HepG2 (cell line): ENCODE data around the gene HSPA1L. TPM values are rescaled to one million over a fixed set of nuclear protein-coding genes. Genes with fewer than 3 reads are reported as not detected.
A peak's percentile ranks its signal among the peaks of the same experiment; 100 is the strongest.

ENCODE experiments used
- ARNT2 ChIP-seq: sonication (generic); formaldehyde crosslinking; IDR thresholded peaks from 2 replicates; pipeline ENCODE4 v1.8.0; 2022; ENCODE audit warnings: mild to moderate bottlenecking, low read depth, missing genetic modification reagents, moderate library complexity
- CHCHD3 ChIP-seq: sonication (generic); formaldehyde crosslinking; IDR thresholded peaks from 2 replicates; pipeline ENCODE4 v1.8.0; 2022; ENCODE audit warnings: mild to moderate bottlenecking, missing genetic modification reagents, moderate library complexity
- DNMT3B ChIP-seq: conservative IDR thresholded peaks from 2 replicates; pipeline ENCODE4 v1.6.1; 2016; ENCODE audit warnings: missing biosample characterization, control low read depth
- FIP1L1 ChIP-seq: fragments of 200-400 bp; formaldehyde crosslinking; IDR thresholded peaks from 2 replicates; pipeline ENCODE4 v1.6.1; 2018; ENCODE audit warnings: low read depth, mild to moderate bottlenecking, low read length, moderate library complexity, borderline replicate concordance; ENCODE audit not compliant: insufficient read depth
- LCORL ChIP-seq, 2 experiments: fragments of 450-650 bp in 1 of 2; sonication (generic) in 1 of 2; formaldehyde crosslinking in 1 of 2; IDR thresholded peaks; 2 replicates each; pipeline versions ENCODE4 v1.5.0 to v1.6.1; 2017 to 2020; ENCODE audit warnings: antibody characterized with exemption in 1 of 2, missing genetic modification reagents in 1 of 2
- POLR2A ChIP-seq, 2 experiments: IDR thresholded peaks; 2 replicates each; pipeline ENCODE4 v1.6.1; 2011; ENCODE audit warnings: low read depth in 2 of 2, low read length in 2 of 2, mild to moderate bottlenecking in 1 of 2, moderate library complexity in 1 of 2; ENCODE audit not compliant: insufficient read depth in 1 of 2
- SMAD3 ChIP-seq: sonication (generic); formaldehyde crosslinking; IDR thresholded peaks from 2 replicates; pipeline ENCODE4 v1.4.0; 2020; ENCODE audit warnings: missing genetic modification reagents
- THAP7 ChIP-seq: sonication (generic); formaldehyde crosslinking; IDR thresholded peaks from 2 replicates; pipeline ENCODE4 v1.8.1; 2023; ENCODE audit warnings: mild to moderate bottlenecking, missing genetic modification reagents
- ZBTB7B ChIP-seq: sonication (generic); formaldehyde crosslinking; IDR thresholded peaks from 2 replicates; pipeline ENCODE4 v1.4.0; 2020; ENCODE audit warnings: missing genetic modification reagents
- ZNF501 ChIP-seq: sonication (generic); formaldehyde crosslinking; IDR thresholded peaks from 2 replicates; pipeline ENCODE4 v1.5.1; 2020; ENCODE audit warnings: mild to moderate bottlenecking, moderate library complexity, missing genetic modification reagents
- ZNF543 ChIP-seq: sonication (generic); formaldehyde crosslinking; IDR thresholded peaks from 2 replicates; pipeline ENCODE4 v1.4.0; 2020; ENCODE audit warnings: mild to moderate bottlenecking, missing genetic modification reagents
- ZNF75D ChIP-seq: sonication (generic); formaldehyde crosslinking; IDR thresholded peaks from 2 replicates; pipeline ENCODE4 v1.8.1; 2023; ENCODE audit warnings: missing genetic modification reagents, mild to moderate bottlenecking, borderline replicate concordance
- ZNF772 ChIP-seq: sonication (generic); formaldehyde crosslinking; IDR thresholded peaks from 2 replicates; pipeline ENCODE4 v1.5.0; 2020; ENCODE audit warnings: mild to moderate bottlenecking, missing genetic modification reagents
- ZNF780A ChIP-seq: sonication (generic); formaldehyde crosslinking; IDR thresholded peaks from 2 replicates; pipeline ENCODE4 v1.8.0; 2022; ENCODE audit warnings: mild to moderate bottlenecking, missing genetic modification reagents, moderate library complexity
- ZNF850 ChIP-seq: sonication (generic); formaldehyde crosslinking; conservative IDR thresholded peaks from 2 replicates; pipeline ENCODE4 v1.9.0; 2021; ENCODE audit warnings: mild to moderate bottlenecking, missing genetic modification reagents
- ZSCAN31 ChIP-seq: sonication (generic); formaldehyde crosslinking; IDR thresholded peaks from 2 replicates; pipeline ENCODE4 v1.5.0; 2020; ENCODE audit warnings: low read depth, mild to moderate bottlenecking, missing genetic modification reagents
- polyA plus RNA-seq, 8 experiments: library from polyadenylated mRNA; depleted of rRNA in 3 of 8; stranded (reverse) in 7 of 8; unstranded in 1 of 8; fragments of >200 nt; fragmentation: Illumina TruSeq in 4 of 8; extraction: Trizol in 4 of 8; gene quantifications; 2 replicates each; pipeline versions ENCODE4 v1.2.1 to v1.2.3, GENCODE V29; 2011 to 2016; ENCODE audit warnings: low read depth in 4 of 8, missing spikeins in 1 of 8, mixed read lengths in 1 of 8; ENCODE audit not compliant: insufficient read depth in 1 of 8
- total RNA-seq, 5 experiments: library from RNA; depleted of rRNA; stranded (reverse); fragments of >200 nt; fragmentation: Illumina TruSeq; extraction: Trizol; gene quantifications; 2 replicates each; pipeline ENCODE4 v1.2.3, GENCODE V29; 2016; ENCODE audit warnings: low read depth in 1 of 5
- TF ChIP-seq, protein P1 (sequence below): sonication (generic); formaldehyde crosslinking; IDR thresholded peaks from 2 replicates; pipeline ENCODE4 v1.5.1; 2020; ENCODE audit warnings: mild to moderate bottlenecking, missing genetic modification reagents, moderate library complexity
- TF ChIP-seq, protein P2 (sequence below): sonication (generic); formaldehyde crosslinking; IDR thresholded peaks from 2 replicates; pipeline ENCODE4 v1.8.0; 2022; ENCODE audit warnings: mild to moderate bottlenecking, missing genetic modification reagents, borderline replicate concordance
- TF ChIP-seq, protein P3 (sequence below): sonication (generic); formaldehyde crosslinking; IDR thresholded peaks from 2 replicates; pipeline ENCODE4 v1.4.0; 2020; ENCODE audit warnings: missing genetic modification reagents

HSPA1L gene
- total and polyA plus RNA-seq, 2 of the 13 experiments (the other 11 are each of a cell fraction or from before 2014, with no cell fraction given), result 0.55 to 1.0 TPM

- TF ChIP-seq, protein P1, sequence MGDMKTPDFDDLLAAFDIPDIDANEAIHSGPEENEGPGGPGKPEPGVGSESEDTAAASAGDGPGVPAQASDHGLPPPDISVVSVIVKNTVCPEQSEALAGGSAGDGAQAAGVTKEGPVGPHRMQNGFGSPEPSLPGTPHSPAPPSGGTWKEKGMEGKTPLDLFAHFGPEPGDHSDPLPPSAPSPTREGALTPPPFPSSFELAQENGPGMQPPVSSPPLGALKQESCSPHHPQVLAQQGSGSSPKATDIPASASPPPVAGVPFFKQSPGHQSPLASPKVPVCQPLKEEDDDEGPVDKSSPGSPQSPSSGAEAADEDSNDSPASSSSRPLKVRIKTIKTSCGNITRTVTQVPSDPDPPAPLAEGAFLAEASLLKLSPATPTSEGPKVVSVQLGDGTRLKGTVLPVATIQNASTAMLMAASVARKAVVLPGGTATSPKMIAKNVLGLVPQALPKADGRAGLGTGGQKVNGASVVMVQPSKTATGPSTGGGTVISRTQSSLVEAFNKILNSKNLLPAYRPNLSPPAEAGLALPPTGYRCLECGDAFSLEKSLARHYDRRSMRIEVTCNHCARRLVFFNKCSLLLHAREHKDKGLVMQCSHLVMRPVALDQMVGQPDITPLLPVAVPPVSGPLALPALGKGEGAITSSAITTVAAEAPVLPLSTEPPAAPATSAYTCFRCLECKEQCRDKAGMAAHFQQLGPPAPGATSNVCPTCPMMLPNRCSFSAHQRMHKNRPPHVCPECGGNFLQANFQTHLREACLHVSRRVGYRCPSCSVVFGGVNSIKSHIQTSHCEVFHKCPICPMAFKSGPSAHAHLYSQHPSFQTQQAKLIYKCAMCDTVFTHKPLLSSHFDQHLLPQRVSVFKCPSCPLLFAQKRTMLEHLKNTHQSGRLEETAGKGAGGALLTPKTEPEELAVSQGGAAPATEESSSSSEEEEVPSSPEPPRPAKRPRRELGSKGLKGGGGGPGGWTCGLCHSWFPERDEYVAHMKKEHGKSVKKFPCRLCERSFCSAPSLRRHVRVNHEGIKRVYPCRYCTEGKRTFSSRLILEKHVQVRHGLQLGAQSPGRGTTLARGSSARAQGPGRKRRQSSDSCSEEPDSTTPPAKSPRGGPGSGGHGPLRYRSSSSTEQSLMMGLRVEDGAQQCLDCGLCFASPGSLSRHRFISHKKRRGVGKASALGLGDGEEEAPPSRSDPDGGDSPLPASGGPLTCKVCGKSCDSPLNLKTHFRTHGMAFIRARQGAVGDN (CRISPR knock-in tag), result peak; percentile 71
- TF ChIP-seq, protein P2, sequence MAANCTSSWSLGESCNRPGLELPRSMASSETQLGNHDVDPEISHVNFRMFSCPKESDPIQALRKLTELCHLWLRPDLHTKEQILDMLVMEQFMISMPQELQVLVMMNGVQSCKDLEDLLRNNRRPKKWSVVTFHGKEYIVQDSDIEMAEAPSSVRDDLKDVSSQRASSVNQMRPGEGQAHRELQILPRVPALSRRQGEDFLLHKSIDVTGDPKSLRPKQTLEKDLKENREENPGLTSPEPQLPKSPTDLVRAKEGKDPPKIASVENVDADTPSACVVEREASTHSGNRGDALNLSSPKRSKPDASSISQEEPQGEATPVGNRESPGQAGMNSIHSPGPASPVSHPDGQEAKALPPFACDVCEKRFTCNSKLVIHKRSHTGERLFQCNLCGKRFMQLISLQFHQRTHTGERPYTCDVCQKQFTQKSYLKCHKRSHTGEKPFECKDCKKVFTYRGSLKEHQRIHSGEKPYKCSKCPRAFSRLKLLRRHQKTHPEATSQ (CRISPR knock-in tag), result no peak
- TF ChIP-seq SMAD3 (CRISPR knock-in tag) (peak; percentile 45; the same call in 1 of the 2 replicates), ZBTB7B (CRISPR knock-in tag) (peak; percentile 18; the same call in 1 of the 2 replicates), ZSCAN31 (CRISPR knock-in tag) (0 out of 2 replicates have a peak, but pooled peaks have one; percentile 14), ARNT2 (peak; percentile 41; the same call in 1 of the 2 replicates), ZNF75D (CRISPR knock-in tag) (no peak), DNMT3B (peak; percentile 67; the same call in 1 of the 2 replicates), ZNF850 (CRISPR knock-in tag) (0 out of 2 replicates have a peak, but pooled peaks have one; percentile 81), POLR2A (IDR thresholded peaks at IDR 0.05; ENCODE audit: insufficient read depth in 1 of 2, low read depth in 2 of 2, low read length in 2 of 2) (peak in 1 of 2 experiments; percentile 51; a peak in 3 of 4 replicates), FIP1L1 (0 out of 2 replicates have a peak, but pooled peaks have one; percentile 21), LCORL (IDR thresholded peaks at IDR 0.05) (no peak), LCORL (CRISPR knock-in tag; IDR thresholded peaks at IDR 0.05) (0 out of 2 replicates have a peak, but pooled peaks have one; percentile 27), ZNF543 (CRISPR knock-in tag) (peak; percentile 3; the same call in 1 of the 2 replicates), ZNF772 (CRISPR knock-in tag) (peak; percentile 43; the same call in 1 of the 2 replicates), CHCHD3 (CRISPR knock-in tag) (no peak), THAP7 (CRISPR knock-in tag) (no peak), ZNF780A (CRISPR knock-in tag) (no peak), ZNF501 (CRISPR knock-in tag) (peak; percentile 52)
- TF ChIP-seq, protein P3, sequence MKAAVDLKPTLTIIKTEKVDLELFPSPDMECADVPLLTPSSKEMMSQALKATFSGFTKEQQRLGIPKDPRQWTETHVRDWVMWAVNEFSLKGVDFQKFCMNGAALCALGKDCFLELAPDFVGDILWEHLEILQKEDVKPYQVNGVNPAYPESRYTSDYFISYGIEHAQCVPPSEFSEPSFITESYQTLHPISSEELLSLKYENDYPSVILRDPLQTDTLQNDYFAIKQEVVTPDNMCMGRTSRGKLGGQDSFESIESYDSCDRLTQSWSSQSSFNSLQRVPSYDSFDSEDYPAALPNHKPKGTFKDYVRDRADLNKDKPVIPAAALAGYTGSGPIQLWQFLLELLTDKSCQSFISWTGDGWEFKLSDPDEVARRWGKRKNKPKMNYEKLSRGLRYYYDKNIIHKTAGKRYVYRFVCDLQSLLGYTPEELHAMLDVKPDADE (CRISPR knock-in tag), result no peak
- TF ChIP-seq, all 625 proteins: peak for 88
These were observed 6.4 kb upstream of the HSPA1L start (continued) for GRCh38 chr6:31821301-31822035.
